GM19035 (cell line): ENCODE data around the gene ATXN7L3.

Experiments used
- ATAC-seq: cut with Tn5 transposase; IDR thresholded peaks from one replicate; pipeline ENCODE4 v1.9.1; 2021; ENCODE audit not compliant: unreplicated experiment

The ATXN7L3 gene

DNA sequence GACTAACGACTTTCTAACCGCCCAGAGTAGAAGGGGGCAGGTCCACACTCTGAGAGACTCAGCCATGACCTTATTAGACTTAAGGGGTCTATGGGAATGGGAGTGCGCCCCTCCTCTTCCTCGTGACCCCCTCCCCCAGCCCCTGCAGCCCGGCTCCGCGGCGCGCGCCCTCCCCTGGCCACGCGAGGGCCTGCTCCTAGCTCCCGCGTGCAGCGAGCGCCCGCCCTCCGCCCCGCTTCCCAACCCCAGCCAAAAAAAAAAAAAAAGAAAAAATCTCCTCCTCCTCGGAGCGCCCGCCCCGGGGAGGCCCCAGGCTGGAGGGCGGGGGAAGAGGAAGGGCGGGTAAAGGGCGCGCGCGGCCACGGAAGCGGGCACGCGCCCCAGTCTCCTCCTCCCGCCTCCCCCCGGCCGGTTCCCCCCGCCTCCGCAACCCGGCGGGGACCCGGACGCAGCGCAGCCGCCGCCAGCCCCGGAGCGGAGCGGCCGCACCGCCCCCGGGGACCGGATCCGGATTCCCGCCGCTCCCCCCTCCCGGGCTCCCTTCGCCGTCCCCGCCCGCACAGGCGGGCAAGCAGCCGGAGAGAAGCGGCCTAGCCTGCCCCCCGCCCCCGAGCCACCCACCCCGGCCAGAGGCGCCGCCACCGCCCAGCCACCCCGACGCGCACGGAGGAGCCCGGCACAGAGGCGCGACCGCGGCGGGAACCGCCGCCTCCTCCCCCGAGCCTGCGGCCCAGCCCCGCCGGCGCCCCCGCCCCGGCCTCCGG is 18.8 kb upstream of the ATXN7L3 start:
- ATAC-seq = peak; percentile 40

GRCh38 chr17:44217738-44218343 is 18.2 kb upstream of the ATXN7L3 start:
- no peak for ATAC-seq

- ATAC-seq = no peak
Measured at GRCh38 chr17:44216694-44217093, 17.0 kb upstream of the ATXN7L3 start.

DNA sequence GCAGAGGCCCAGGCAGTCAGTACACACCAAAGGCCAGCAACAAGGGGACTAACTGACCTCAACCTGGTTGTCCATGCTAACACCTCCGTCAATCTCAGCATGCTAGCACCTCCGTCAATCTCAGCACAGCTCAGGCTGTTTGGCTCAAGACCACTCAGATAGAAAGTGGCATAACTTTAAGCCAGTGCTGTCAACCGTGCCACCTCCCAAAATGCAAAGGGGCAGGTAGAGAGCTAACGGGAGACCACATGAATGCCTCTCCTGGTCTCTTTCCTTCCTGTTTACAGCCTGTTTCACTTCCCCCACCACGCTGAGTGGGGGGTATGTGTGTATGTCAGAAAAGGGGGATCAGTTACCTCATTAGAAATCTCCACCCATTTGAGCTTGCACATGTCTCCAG is 16.5 kb upstream of the ATXN7L3 start:
- no peak for ATAC-seq

DNA sequence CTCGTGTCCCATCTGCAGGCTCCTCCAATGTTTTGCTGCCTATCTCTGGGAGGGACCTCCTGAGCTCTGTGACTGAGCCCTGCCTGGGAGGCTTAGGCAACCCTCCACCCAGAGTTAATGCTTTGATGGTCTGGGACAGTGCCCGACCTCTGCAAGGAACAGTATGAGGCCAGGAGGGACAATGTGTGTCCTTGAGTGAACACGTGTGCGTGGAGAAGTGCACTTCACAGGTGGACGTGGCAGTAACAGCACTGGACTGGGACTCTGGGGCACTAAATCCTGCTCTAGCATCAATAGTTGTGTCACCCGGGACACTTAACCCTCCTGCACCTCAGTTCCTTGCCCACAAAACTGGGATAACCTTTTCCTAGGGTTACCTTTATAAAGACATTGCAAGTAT is 15.2 kb upstream of the ATXN7L3 start:
- ATAC-seq = no peak

DNA sequence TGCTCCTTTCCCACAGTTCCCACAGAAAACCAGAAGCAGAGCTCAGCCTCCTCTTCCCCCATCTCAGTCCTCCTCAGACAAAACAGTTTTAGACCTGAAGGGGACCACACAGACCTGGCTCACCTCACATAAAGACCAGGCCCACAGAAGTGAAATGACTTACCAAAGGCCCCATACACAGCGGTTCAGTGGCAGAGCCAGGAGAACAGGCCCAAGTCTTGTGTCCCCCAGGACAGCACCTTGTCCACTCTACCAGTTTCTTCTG is 14.5 kb upstream of the ATXN7L3 start:
- no peak for ATAC-seq

GRCh38 chr17:44213403-44214229 is 13.9 kb upstream of the ATXN7L3 start:
- ATAC-seq = no peak

DNA sequence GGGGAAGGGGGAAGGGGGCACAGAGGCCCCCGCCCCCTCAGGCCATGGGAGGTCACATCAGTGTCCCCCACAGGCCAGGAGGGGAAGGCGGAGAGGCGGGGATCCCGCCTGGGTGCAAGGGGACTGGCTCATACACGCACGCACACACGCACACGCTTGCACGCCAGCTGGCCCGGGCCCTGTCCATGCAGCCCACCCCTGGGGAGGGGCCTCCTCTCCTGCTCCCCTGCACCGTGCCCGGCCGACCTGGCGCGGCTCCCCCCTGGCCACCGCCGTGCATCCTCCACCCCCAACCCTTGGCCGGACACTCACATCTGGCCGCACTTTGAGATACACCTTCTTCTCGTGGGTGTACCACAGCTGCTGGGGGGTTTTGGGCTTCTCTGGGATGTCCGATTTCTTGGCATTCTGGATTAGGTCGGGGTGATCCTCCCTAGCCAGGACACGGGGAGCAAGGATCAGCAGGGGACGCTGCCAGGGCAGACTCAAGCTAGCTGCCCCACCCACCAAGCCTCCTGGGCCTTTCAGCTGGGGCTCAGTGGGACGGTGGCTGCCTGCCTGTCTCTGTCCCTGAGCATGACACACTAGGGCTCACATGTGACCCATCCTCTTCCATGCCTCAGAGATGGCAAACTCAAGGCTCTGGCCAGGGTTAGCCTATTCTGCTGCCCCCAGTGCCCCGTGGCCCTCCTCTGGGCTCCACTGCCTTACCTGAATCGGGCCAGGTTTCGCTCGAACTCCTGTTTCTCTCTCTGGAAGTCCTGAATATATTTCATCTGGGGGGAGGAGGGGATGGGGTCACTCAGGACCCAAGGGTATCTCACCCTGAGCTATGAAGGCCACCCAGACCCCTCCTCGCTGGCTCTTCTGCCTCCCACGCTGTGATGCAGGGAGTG is 13.1 kb upstream of the ATXN7L3 start:
- no peak for ATAC-seq

DNA sequence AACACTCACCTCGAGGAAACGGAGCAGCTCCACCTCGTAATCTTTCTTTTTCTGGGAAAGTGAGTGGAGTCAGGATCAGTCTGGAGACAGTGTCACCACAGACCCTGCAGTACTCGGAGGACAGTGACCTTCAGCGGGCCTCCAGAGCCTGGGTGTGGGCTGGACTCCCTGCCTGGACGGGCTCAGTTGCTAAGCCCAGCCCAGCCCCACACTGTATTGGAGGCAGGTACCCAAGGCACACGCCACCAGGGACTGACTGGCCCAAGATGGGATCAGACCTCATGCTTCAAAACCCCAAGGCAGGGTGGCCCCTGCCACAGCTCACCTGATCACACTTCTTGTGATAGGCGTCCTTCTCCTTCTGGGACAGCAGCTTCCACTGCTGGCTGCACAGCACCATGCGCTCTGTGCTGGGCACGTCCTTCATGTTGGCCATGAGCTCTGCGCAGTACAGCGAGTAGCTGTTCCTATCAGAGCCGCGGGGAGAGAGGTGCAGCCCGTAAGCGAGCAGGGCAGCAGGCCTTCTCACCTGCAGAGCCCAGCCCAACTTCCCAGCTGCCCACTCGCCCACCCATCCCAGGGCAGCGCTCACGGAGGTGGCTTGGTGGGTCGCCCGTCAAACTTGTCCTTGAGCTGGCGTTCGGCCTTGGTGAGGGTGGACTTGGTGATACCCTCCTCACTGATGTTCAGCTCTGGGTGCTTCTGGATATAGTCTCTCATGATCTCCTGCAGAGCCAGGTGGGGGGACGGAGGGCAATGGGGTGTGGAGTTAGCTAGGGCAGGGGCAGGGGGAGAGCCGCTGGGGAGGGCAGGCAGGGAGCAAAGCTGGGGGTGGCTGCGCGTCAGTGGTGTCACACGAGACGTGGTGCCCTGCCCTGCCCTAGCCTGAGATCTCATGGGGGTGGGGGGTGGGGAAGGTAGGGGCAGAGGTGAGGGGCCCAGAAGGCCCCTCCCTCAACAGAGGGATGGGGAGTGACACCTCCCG is 11.9 kb upstream of the ATXN7L3 start:
- ATAC-seq = no peak

- ATAC-seq = peak; percentile 86
Measured at GRCh38 chr17:44210342-44211192, 10.9 kb upstream of the ATXN7L3 start.

- no peak for ATAC-seq
Measured at GRCh38 chr17:44209786-44210341, 10.2 kb upstream of the ATXN7L3 start.

DNA sequence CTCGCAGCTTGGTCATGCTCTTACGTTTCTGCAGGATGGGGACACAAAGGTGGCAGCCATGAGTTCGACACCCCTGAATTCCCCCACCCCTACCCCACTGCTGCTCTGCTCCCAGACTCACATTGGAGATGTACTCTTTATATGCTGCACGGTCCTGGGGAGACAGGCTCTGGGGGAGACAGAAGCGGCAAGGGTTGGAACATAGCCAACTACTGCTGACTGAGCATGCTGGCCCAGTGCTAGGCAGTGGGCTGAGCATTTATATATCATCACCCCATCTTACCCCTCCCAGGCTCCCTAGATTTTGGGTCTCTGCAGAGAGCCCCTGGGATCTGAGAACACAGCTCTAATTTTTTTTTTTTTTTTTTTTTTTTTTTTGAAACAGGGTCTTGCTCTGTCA is 8.1 kb upstream of the ATXN7L3 start:
- no peak for ATAC-seq

- no peak for ATAC-seq
Measured at GRCh38 chr17:44207319-44207718, 7.6 kb upstream of the ATXN7L3 start.

DNA sequence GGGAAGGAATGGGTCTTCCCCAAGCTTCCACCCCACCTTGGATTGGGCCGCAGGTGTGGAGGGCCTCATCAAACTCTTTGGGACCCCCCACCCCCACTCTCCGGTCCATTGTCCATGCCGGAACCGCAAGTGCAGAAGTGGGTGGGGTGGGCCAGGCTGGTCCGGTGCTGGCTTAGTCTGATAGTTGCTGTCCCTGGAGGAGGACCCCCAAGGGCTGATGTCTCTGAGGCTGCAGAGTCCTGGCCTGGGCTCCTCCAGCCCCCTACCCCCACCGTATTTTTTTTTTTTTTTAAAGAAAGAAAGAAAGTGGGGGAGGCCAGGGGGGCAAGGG is 7.1 kb upstream of the ATXN7L3 start:
- ATAC-seq = no peak

DNA sequence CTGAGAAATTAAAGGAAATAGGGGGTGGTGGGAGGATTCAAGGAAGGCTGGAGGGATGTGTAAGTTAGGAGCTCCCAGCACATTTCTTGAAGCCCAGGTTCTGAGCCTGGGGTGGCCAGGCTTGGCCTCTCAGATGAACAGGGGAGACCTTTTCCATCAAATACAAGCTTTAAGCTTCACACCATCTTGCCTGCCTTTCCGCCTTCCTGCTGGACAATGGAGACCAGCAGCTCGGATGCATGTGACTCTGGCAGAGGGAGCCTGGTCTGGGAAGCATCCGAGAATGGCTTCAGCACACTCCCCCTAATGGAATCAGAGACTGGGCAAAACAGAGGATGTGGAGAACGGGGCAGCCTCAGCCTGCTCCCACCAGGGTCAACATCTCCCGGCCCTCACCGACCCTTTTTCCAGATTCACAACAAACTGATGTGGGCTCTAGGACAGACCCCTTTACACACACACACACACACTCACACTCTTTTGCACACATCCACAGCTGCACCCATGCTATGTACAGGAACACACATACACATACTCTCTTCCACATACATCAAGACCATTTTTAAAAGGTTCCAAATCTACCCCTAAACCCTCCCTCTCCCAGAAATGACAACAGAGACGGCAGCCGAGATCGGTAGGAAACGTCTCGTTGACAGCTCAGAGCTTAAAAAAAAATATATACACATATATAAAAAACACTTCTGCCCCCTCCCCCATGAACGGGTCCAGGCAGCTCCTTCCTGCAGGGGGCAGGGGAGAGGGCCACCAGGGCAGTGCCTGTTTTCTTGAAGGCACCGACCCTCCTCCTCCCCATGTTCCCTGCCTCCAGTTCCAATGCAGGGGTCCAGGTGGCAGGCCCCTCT is 6.5 kb upstream of the ATXN7L3 start:
- no peak for ATAC-seq

- no peak for ATAC-seq
Measured at GRCh38 chr17:44204441-44204882, 4.8 kb upstream of the ATXN7L3 start.

- no peak for ATAC-seq
Measured at GRCh38 chr17:44203731-44204440, 4.2 kb upstream of the ATXN7L3 start.
